PC-9 (cell line): ENCODE results near the gene TLN1. TPM values are rescaled to one million over a fixed set of nuclear protein-coding genes. Genes with fewer than 3 reads are reported as not detected.
A peak's percentile ranks its signal among the peaks of the same experiment; 100 is the strongest.

Experiments
- BruUV-seq: library from RNA; stranded (reverse); fragments of 400-500 nt; replicated peaks from 2 replicates; lab custom pipeline; 2021; lab: Mats Ljungman, UMichigan
- CTCF ChIA-PET: fragments of 300-600 bp; sonication (Branson Sonifier 250); formaldehyde crosslinking; loops from one replicate; lab custom pipeline; 2022; ENCODE audit warnings: antibody characterized with exemption; lab: Charles Lee
- POLR2A ChIA-PET: fragments of 300-600 bp; sonication (Branson Sonifier 250); formaldehyde crosslinking; loops from one replicate; lab custom pipeline; 2022; ENCODE audit warnings: antibody characterized with exemption; ENCODE audit not compliant: unreplicated experiment; lab: Charles Lee
- DNase-seq, 2 experiments: peaks; one replicate each; pipeline versions ENCODE4 v3.0.0 to v3.0.0-alpha.2; 2015 to 2022; ENCODE audit warnings: mixed read lengths in 1 of 2
- H2AFZ ChIP-seq: fragments of 200-600 bp; sonication (generic); 2 replicates; pipeline ENCODE4 v1.8.1; 2017; ENCODE audit warnings: antibody characterized with exemption
- H3F3A ChIP-seq: fragments of 200-600 bp; sonication (generic); 2 replicates; pipeline ENCODE4 v1.8.1; 2017; ENCODE audit warnings: antibody characterized with exemption, mild to moderate bottlenecking, low read depth; ENCODE audit not compliant: insufficient read depth
- H3K27ac ChIP-seq: fragments of 200-600 bp; sonication (generic); 2 replicates; pipeline ENCODE4 v1.6.1; 2016; ENCODE audit warnings: mixed run types
- H3K27me3 ChIP-seq: fragments of 200-600 bp; sonication (generic); 2 replicates; pipeline ENCODE4 v1.6.1; 2016; ENCODE audit warnings: low read depth, mixed run types; ENCODE audit not compliant: insufficient read depth
- H3K36me3 ChIP-seq: fragments of 200-600 bp; sonication (generic); 2 replicates; pipeline ENCODE4 v1.6.1; 2016; ENCODE audit warnings: low read depth, mixed run types
- H3K4me1 ChIP-seq: fragments of 200-600 bp; sonication (generic); replicated peaks from 2 replicates; pipeline ENCODE4 v1.6.1; 2016; ENCODE audit warnings: mixed run types; ENCODE audit not compliant: insufficient read depth
- H3K4me2 ChIP-seq: fragments of 200-600 bp; sonication (generic); 2 replicates; pipeline ENCODE4 v1.6.1; 2017; ENCODE audit warnings: mixed run types
- H3K4me3 ChIP-seq: fragments of 200-600 bp; sonication (generic); 2 replicates; pipeline ENCODE4 v1.6.1; 2016; ENCODE audit warnings: mixed run types
- H3K79me2 ChIP-seq: fragments of 200-600 bp; sonication (generic); 2 replicates; pipeline ENCODE4 v1.6.1; 2017; ENCODE audit warnings: low read depth, mixed run types
- H3K9me2 ChIP-seq: fragments of 200-600 bp; sonication (generic); 2 replicates; pipeline ENCODE4 v1.8.1; 2017; ENCODE audit warnings: mild to moderate bottlenecking; ENCODE audit not compliant: insufficient read depth
- H3K9me3 ChIP-seq: fragments of 200-600 bp; sonication (generic); 2 replicates; pipeline ENCODE4 v1.8.1; 2016; ENCODE audit warnings: low read depth; ENCODE audit not compliant: insufficient read depth
- H4K20me1 ChIP-seq: fragments of 200-600 bp; sonication (generic); 2 replicates; pipeline ENCODE4 v1.8.1; 2017; ENCODE audit not compliant: insufficient read depth
- EZH2 ChIP-seq: fragments of 200-600 bp; sonication (generic); IDR thresholded peaks from 2 replicates; pipeline ENCODE4 v1.8.0; 2017; ENCODE audit warnings: antibody characterized with exemption, low read depth
- intact Hi-C: fragments of 100-400 bp; cut with micrococcal nuclease; formaldehyde crosslinking; loops from one replicate; pipeline ENCODE4 v1.10.0; 2022; ENCODE audit not compliant: unreplicated experiment
- total RNA-seq: library from RNA; stranded (reverse); gene quantifications from 2 replicates; pipeline ENCODE4 v1.2.3, GENCODE V29; 2021
- TF ChIP-seq, protein P1 (sequence below): fragments of 200-600 bp; sonication (generic); conservative IDR thresholded peaks from 2 replicates; pipeline ENCODE4 v1.6.1; 2017; ENCODE audit warnings: mixed run types, antibody characterized with exemption, mild to moderate bottlenecking, moderate library complexity

TLN1 gene
- total RNA-seq, 1 experiment from 2014 or later, result 101 TPM

DNA sequence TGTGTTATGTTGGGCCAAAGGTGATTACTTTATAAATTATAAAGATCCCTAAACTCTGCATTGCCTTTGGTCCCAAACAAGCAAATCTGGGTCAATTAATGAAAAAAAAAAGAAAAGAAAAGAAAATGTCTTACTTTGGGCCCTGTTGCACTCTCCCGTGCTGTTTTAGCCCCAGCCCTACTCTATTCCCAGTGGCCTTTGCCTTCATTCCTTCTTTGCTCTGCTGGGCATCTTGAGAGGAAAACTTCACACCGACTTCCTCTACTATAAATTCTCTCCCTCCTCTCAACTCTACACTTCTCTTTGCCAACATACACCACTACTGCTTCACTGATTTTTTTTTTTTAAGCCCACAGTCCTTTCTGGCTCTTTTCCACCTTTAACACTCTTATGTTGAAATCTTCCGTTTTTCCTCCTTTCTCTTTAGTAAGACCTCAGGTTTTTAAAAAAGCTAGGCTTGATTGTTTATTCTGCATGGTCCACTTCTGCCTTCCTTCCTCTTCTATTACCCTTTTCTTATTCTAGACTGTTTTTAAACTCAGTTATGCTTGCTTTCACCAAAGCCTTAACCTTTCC lies 26.6 kb upstream of the TLN1 start:
- Histone ChIP-seq H3K79me2 (peaks cover 38% of the 10 kb centered on the region), H4K20me1 (no peaks in the 10 kb centered on the region), H3K9me3 (no peaks in the 10 kb centered on the region), H3K27me3 (no peaks in the 10 kb centered on the region), H3K27ac (peak overlapping the region; percentile 91), H3K4me1 (peaks cover 17% of the 10 kb centered on the region), H3K4me2 (peak overlapping the region; percentile 94), H3K4me3 (peak overlapping the region; percentile 90; the same call in 1 of the 2 replicates), H3K9me2 (no peaks in the 10 kb centered on the region), H3K36me3 (no peaks in the 10 kb centered on the region), H3F3A (peaks cover 29% of the 10 kb centered on the region), H2AFZ (no peak overlapping the region)
- TSS peak; percentile 44 for BruUV-seq
- TF ChIP-seq EZH2, result no peak
- TF ChIP-seq, protein P1, sequence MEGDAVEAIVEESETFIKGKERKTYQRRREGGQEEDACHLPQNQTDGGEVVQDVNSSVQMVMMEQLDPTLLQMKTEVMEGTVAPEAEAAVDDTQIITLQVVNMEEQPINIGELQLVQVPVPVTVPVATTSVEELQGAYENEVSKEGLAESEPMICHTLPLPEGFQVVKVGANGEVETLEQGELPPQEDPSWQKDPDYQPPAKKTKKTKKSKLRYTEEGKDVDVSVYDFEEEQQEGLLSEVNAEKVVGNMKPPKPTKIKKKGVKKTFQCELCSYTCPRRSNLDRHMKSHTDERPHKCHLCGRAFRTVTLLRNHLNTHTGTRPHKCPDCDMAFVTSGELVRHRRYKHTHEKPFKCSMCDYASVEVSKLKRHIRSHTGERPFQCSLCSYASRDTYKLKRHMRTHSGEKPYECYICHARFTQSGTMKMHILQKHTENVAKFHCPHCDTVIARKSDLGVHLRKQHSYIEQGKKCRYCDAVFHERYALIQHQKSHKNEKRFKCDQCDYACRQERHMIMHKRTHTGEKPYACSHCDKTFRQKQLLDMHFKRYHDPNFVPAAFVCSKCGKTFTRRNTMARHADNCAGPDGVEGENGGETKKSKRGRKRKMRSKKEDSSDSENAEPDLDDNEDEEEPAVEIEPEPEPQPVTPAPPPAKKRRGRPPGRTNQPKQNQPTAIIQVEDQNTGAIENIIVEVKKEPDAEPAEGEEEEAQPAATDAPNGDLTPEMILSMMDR, result no peak
- no peak for DNase-seq
- intact Hi-C loops, result no loop called here
- ChIA-PET CTCF (interaction anchor here (0.6 kb wide), 1 partner anchor 159 kb away, joined by 3 read pairs; no protein-coding TSS in a partner anchor), POLR2A (no interaction called here)

DNA sequence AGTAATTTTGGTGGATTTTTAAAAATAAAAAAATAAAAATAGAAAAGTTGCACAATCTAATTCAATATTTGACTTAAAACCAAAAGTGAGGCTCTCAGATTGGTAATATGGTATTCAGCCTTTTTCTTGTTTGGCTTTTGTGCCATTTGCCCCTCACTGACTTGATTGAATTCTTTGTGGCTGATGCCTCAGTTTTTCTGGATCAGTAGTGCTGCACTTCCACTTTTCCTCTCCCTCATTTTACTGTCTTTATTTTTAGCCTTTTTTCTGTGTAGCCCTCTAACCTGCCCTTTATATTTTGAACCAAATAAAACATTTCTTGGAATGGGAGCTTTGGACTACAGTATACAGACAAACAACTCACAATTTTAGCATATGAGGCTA lies 25.9 kb upstream of the TLN1 start:
- no TSS peak for BruUV-seq
- Histone ChIP-seq H3F3A (peaks cover 29% of the 10 kb centered on the region), H3K4me1 (peaks cover 17% of the 10 kb centered on the region), H3K79me2 (peaks cover 38% of the 10 kb centered on the region), H2AFZ (no peak overlapping the region), H3K27ac (peak overlapping the region; percentile 91), H4K20me1 (no peaks in the 10 kb centered on the region), H3K4me3 (peak overlapping the region; percentile 90), H3K9me2 (no peaks in the 10 kb centered on the region), H3K9me3 (no peaks in the 10 kb centered on the region), H3K36me3 (no peaks in the 10 kb centered on the region), H3K27me3 (no peaks in the 10 kb centered on the region), H3K4me2 (peak overlapping the region; percentile 94)
- CTCF ChIA-PET, result no interaction called here
- intact Hi-C loops, result no loop called here
- TF ChIP-seq, protein P1, result no peak
- TF ChIP-seq EZH2, result no peak
- POLR2A ChIA-PET, result no interaction called here
- DNase-seq, result no peak

DNA sequence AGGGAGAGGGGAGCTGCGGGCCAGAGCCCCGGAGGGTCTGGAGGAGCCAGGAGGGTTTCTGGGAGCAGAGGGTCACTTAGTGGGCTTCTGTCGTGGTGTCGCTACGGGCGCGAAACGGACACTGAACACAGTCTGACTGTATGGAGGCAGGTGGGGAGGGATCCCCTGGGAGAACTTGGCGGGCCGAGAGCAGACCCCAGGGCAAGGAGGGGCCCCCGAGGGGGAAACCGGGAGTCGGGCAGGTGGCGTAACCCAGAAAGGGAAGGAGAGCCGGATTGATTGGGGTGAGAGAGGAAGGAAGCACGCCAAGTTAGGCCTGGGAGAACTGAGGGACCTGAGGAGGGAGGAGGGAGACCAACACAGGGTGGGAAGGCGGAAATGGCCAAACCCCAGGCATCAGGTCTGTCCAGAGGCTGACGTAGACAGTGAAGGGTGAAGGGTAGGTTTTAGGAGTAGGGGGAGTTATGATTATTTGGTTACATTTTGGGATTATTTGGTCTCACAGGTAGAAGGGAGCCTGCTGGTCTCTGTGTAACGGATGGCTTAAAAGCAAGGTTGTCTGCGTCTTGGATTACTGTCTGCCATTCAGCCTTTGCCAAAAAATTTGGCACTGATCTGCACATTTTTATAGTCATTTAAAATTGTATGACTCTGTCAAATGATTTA lies 25.4 kb upstream of the TLN1 start:
- Histone ChIP-seq H3F3A (peaks cover 29% of the 10 kb centered on the region), H3K9me2 (no peaks in the 10 kb centered on the region), H3K9me3 (no peaks in the 10 kb centered on the region), H3K27ac (peak overlapping the region; percentile 91), H3K4me1 (peaks cover 17% of the 10 kb centered on the region), H3K36me3 (no peaks in the 10 kb centered on the region), H3K4me3 (peak overlapping the region; percentile 90), H4K20me1 (no peaks in the 10 kb centered on the region), H3K4me2 (peak overlapping the region; percentile 94), H2AFZ (peak overlapping the region; percentile 85), H3K27me3 (no peaks in the 10 kb centered on the region), H3K79me2 (peaks cover 38% of the 10 kb centered on the region)
- ChIA-PET POLR2A (interaction anchor here (0.6 kb wide), 1 partner anchor 45 kb away, joined by 4 read pairs; no protein-coding TSS in a partner anchor), CTCF (no interaction called here)
- no TSS peak for BruUV-seq
- TF ChIP-seq, protein P1, result no peak
- TF ChIP-seq EZH2, result no peak
- intact Hi-C loops, result no loop called here
- peak; percentile 49 to 57 for DNase-seq
